IMR-90 (cell line): ENCODE results near the gene KEAP1. TPM values are rescaled to one million over a fixed set of nuclear protein-coding genes. Genes with fewer than 3 reads are reported as not detected.

ENCODE experiments used
- ATAC-seq: fragments of 200-7000 bp; cut with Tn5 transposase; 2 replicates; pipeline ENCODE4 v1.9.1; 2020; ENCODE audit warnings: low read depth, mild to moderate bottlenecking, moderate library complexity
- BruUV-seq: library from RNA; stranded (reverse); fragments of 400-500 nt; replicated peaks from 2 replicates; lab custom pipeline; 2021; lab: Mats Ljungman, UMichigan
- CTCF ChIA-PET: fragments of 300-600 bp; formaldehyde crosslinking; extraction: SDS; loops from one replicate; lab custom pipeline; 2021; ENCODE audit warnings: antibody characterized with exemption; lab: Yijun Ruan, JAX
- POLR2A ChIA-PET: fragments of 300-600 bp; sonication (Branson Sonifier 250); formaldehyde crosslinking; loops from one replicate; lab custom pipeline; 2022; ENCODE audit warnings: antibody characterized with exemption; ENCODE audit not compliant: unreplicated experiment; lab: Charles Lee
- DNase-seq: peaks from one replicate; pipeline ENCODE4 v3.0.0; 2013
- H2AFZ ChIP-seq: replicated peaks from 2 replicates; pipeline ENCODE3; 2013; ENCODE audit warnings: low read length, mild to moderate bottlenecking; ENCODE audit not compliant: poor library complexity
- H2AK5ac ChIP-seq: 2 replicates; pipeline ENCODE4 v1.6.1; 2013; ENCODE audit warnings: low read depth, low read length, inconsistent platforms
- H2AK9ac ChIP-seq: replicated peaks from 2 replicates; pipeline ENCODE3; 2013; ENCODE audit warnings: mild to moderate bottlenecking, low read depth, low read length, moderate library complexity; ENCODE audit not compliant: poor library complexity
- H2BK120ac ChIP-seq: 2 replicates; pipeline ENCODE4 v1.6.1; 2013; ENCODE audit warnings: low read depth, low read length, inconsistent platforms
- H2BK15ac ChIP-seq: 3 replicates; pipeline ENCODE4 v1.6.1; 2013; ENCODE audit warnings: low read depth, low read length, inconsistent platforms
- H2BK20ac ChIP-seq: 2 replicates; pipeline ENCODE4 v1.6.1; 2013; ENCODE audit warnings: low read depth, mild to moderate bottlenecking, inconsistent platforms, low read length, moderate library complexity
- H2BK5ac ChIP-seq: 2 replicates; pipeline ENCODE4 v1.6.1; 2013; ENCODE audit warnings: mild to moderate bottlenecking, low read depth, low read length, inconsistent platforms; ENCODE audit not compliant: poor library complexity, severe bottlenecking
- H3K14ac ChIP-seq: replicated peaks from 2 replicates; pipeline ENCODE4 v1.6.1; 2013; ENCODE audit warnings: low read depth, low read length, inconsistent platforms
- H3K18ac ChIP-seq: 2 replicates; pipeline ENCODE4 v1.6.1; 2013; ENCODE audit warnings: low read depth, low read length, control low read depth
- H3K23ac ChIP-seq: 2 replicates; pipeline ENCODE4 v1.6.1; 2013; ENCODE audit warnings: low read depth, low read length, inconsistent platforms
- H3K27ac ChIP-seq: 2 replicates; pipeline ENCODE4 v1.5.1; 2013; ENCODE audit warnings: mild to moderate bottlenecking, control low read depth, low read length; ENCODE audit not compliant: insufficient read depth
- H3K27me3 ChIP-seq: 2 replicates; pipeline ENCODE4 v1.6.1; 2013; ENCODE audit warnings: low read length; ENCODE audit not compliant: control insufficient read depth, insufficient read depth
- H3K36me3 ChIP-seq: 2 replicates; pipeline ENCODE4 v1.6.1; 2013; ENCODE audit warnings: low read length, mixed read lengths; ENCODE audit not compliant: control insufficient read depth, insufficient read depth
- H3K4ac ChIP-seq: 2 replicates; pipeline ENCODE4 v1.6.1; 2013; ENCODE audit warnings: low read depth, low read length, inconsistent platforms
- H3K4me1 ChIP-seq: 2 replicates; pipeline ENCODE4 v1.6.1; 2013; ENCODE audit warnings: low read length, mixed read lengths; ENCODE audit not compliant: control insufficient read depth, insufficient read depth
- H3K4me2 ChIP-seq: 2 replicates; pipeline ENCODE4 v1.6.1; 2013; ENCODE audit warnings: low read depth, mild to moderate bottlenecking, control low read depth, low read length, moderate library complexity
- H3K4me3 ChIP-seq: 2 replicates; pipeline ENCODE4 v1.5.1; 2013; ENCODE audit warnings: low read depth, mild to moderate bottlenecking, control low read depth, low read length, moderate library complexity; ENCODE audit not compliant: insufficient read depth
- H3K56ac ChIP-seq: 2 replicates; pipeline ENCODE4 v1.6.1; 2013; ENCODE audit warnings: low read length, inconsistent platforms; ENCODE audit not compliant: insufficient read depth; ENCODE audit errors: extremely low read depth
- H3K79me1 ChIP-seq, 2 experiments: 2 replicates each; pipeline ENCODE4 v1.6.1; 2013; ENCODE audit warnings: low read length in 2 of 2, inconsistent platforms in 1 of 2, low read depth in 1 of 2
- H3K9ac ChIP-seq: 2 replicates; pipeline ENCODE4 v1.6.1; 2013; ENCODE audit warnings: low read depth, low read length, control low read depth
- H3K9me1 ChIP-seq: 2 replicates; pipeline ENCODE4 v1.6.1; 2013; ENCODE audit warnings: low read length, inconsistent platforms; ENCODE audit not compliant: insufficient read depth
- H3K9me3 ChIP-seq: 2 replicates; pipeline ENCODE4 v1.6.1; 2013; ENCODE audit warnings: low read length; ENCODE audit not compliant: control insufficient read depth, insufficient read depth
- H4K20me1 ChIP-seq: 2 replicates; pipeline ENCODE4 v1.6.1; 2013; ENCODE audit warnings: low read length, inconsistent platforms; ENCODE audit not compliant: insufficient read depth
- H4K5ac ChIP-seq: 2 replicates; pipeline ENCODE4 v1.6.1; 2013; ENCODE audit warnings: mild to moderate bottlenecking, low read depth, low read length, control low read depth
- H4K8ac ChIP-seq, 2 experiments: 2 replicates each; pipeline ENCODE4 v1.6.1; 2013; ENCODE audit warnings: low read depth in 2 of 2, low read length in 2 of 2, control low read depth in 1 of 2, inconsistent platforms in 1 of 2
- H4K91ac ChIP-seq: 2 replicates; pipeline ENCODE4 v1.6.1; 2013; ENCODE audit warnings: low read depth, low read length, inconsistent platforms; ENCODE audit not compliant: insufficient read depth
- BHLHE40 ChIP-seq: fragments of 150-350 bp; IDR thresholded peaks from 2 replicates; pipeline ENCODE4 v1.6.1; 2016; ENCODE audit warnings: mild to moderate bottlenecking, low read depth, low read length
- CEBPB ChIP-seq: IDR thresholded peaks from 2 replicates; pipeline ENCODE4 v1.6.1; 2012; ENCODE audit warnings: low read depth, low read length, improper control_type of control experiment
- CHD1 ChIP-seq: IDR thresholded peaks from 2 replicates; pipeline ENCODE4 v1.6.1; 2012; ENCODE audit warnings: low read depth, low read length, improper control_type of control experiment
- FOS ChIP-seq: fragments of 150-350 bp; IDR thresholded peaks from 2 replicates; pipeline ENCODE4 v1.6.1; 2016; ENCODE audit warnings: low read depth, low read length
- MAFK ChIP-seq: IDR thresholded peaks from 2 replicates; pipeline ENCODE4 v1.6.1; 2012; ENCODE audit warnings: low read depth, low read length, improper control_type of control experiment
- MAZ ChIP-seq: IDR thresholded peaks from 2 replicates; pipeline ENCODE4 v1.6.1; 2012; ENCODE audit warnings: low read depth, mild to moderate bottlenecking, low read length, improper control_type of control experiment, moderate library complexity, borderline replicate concordance
- MXI1 ChIP-seq: IDR thresholded peaks from 2 replicates; pipeline ENCODE4 v1.6.1; 2012; ENCODE audit warnings: low read depth, mild to moderate bottlenecking, low read length, moderate library complexity, borderline replicate concordance
- NFE2L2 ChIP-seq: fragments of 150-350 bp; IDR thresholded peaks from 2 replicates; pipeline ENCODE4 v1.6.1; 2016; ENCODE audit warnings: low read depth, mild to moderate bottlenecking, low read length
- POLR2A ChIP-seq: IDR thresholded peaks from 2 replicates; pipeline ENCODE4 v1.6.1; 2012; ENCODE audit warnings: mild to moderate bottlenecking, low read depth, low read length
- RAD21 ChIP-seq: IDR thresholded peaks from 2 replicates; pipeline ENCODE4 v1.6.1; 2012; ENCODE audit warnings: low read length, improper control_type of control experiment
- RCOR1 ChIP-seq: IDR thresholded peaks from 2 replicates; pipeline ENCODE4 v1.6.1; 2012; ENCODE audit warnings: mild to moderate bottlenecking, low read length, improper control_type of control experiment; ENCODE audit not compliant: insufficient replicate concordance
- RFX5 ChIP-seq: IDR thresholded peaks from 2 replicates; pipeline ENCODE4 v1.8.0; 2012; ENCODE audit warnings: low read depth, mild to moderate bottlenecking, low read length, moderate library complexity
- SMC3 ChIP-seq: fragments of 150-350 bp; IDR thresholded peaks from 2 replicates; pipeline ENCODE4 v1.6.1; 2016; ENCODE audit warnings: low read depth, mild to moderate bottlenecking, antibody characterized with exemption, low read length, moderate library complexity
- WGBS, 2 experiments: methylation state at CpG; one replicate each; pipeline versions ENCODE4 v1.1.5 to v1.1.7; 2013; ENCODE audit warnings: missing lambda C conversion rate in 2 of 2; ENCODE audit not compliant: insufficient read length in 1 of 2; ENCODE audit errors: extremely low coverage in 2 of 2; 5-methylcytosine and 5-hydroxymethylcytosine counted together
- dilution Hi-C: fragments of 300-500 bp; cut with HindIII; formaldehyde crosslinking; loops from one replicate; pipeline ENCODE4 v1.14.3; 2018; ENCODE audit warnings: low sequenced_read_pairs; ENCODE audit not compliant: unreplicated experiment
- in situ Hi-C: fragments of 300-500 bp; cut with MboI; formaldehyde crosslinking; loops from 3 replicates; pipeline ENCODE4 v1.14.3; 2019; ENCODE audit warnings: low sequenced_read_pairs, inconsistent platforms, mixed read lengths
- intact Hi-C: fragments of 100-400 bp; cut with micrococcal nuclease; formaldehyde crosslinking; loops from 2 replicates; pipeline ENCODE4 v1.10.0; 2022
- polyA plus RNA-seq, 3 experiments: library from polyadenylated mRNA; depleted of rRNA; stranded (reverse); fragments of >200 nt; gene quantifications; 2 replicates each; pipeline ENCODE4 v1.2.3, GENCODE V29; 2012; ENCODE audit warnings: low replicate concordance in 1 of 3
- total RNA-seq: library from RNA; depleted of rRNA; stranded (reverse); fragments of >200 nt; gene quantifications from 2 replicates; pipeline ENCODE4 v1.2.3, GENCODE V29; 2012
- TF ChIP-seq, protein P1 (sequence below): fragments of 150-350 bp; IDR thresholded peaks from 2 replicates; pipeline ENCODE4 v1.6.1; 2016; ENCODE audit warnings: low read depth, mild to moderate bottlenecking, low read length, moderate library complexity, borderline replicate concordance
- TF ChIP-seq, protein P2 (sequence below): fragments of 150-350 bp; IDR thresholded peaks from 2 replicates; pipeline ENCODE4 v1.6.1; 2017; ENCODE audit warnings: mild to moderate bottlenecking, antibody characterized with exemption, low read length, low read depth
- TF ChIP-seq, protein P3 (sequence below): conservative IDR thresholded peaks from 2 replicates; pipeline ENCODE4 v1.5.1; 2012; ENCODE audit warnings: mild to moderate bottlenecking, low read depth, low read length, improper control_type of control experiment

The KEAP1 gene
- total and polyA plus RNA-seq, 2 of the 4 experiments (the other 2 are of a cell fraction), result 63.4 to 81.6 TPM

DNA sequence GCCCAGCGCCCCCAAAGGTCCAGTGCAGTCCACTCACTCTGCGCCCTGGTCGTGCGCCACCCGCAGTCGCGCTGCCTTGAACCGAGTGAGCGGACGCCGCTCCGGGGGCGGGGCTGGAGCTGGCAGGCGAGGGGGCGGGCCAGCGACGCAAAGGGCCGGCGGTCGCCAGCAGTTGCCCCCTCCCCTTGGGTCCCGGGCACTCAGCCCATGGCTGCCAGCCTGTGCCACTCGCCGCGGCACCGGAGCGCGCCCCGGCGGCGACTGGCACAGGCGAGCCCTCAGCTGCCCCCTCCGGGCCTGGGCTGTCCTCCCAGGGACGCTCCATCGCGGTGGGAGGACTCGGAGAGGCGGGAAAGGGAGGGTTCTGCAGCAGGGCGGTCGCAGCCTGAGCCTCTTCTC lies 14.2 kb upstream of the KEAP1 start, which contains the start of gene S1PR5:
Gene S1PR5, minus strand, starts transcription at position 87 of the 399 bp plus-strand sequence. CDS start 2,436 bp downstream, outside the sequence.
- H2BK20ac ChIP-seq, result no peak within 1 kb of the TSS
- H2AK9ac ChIP-seq, result peak within 1 kb of the TSS; percentile 5
- TF ChIP-seq POLR2A (no peak), FOS (no peak), SMC3 (no peak), RFX5 (no peak), MAFK (no peak), BHLHE40 (no peak), MAZ (no peak; the same call in 1 of the 2 replicates), NFE2L2 (no peak), MXI1 (no peak), CHD1 (no peak), CEBPB (no peak), RCOR1 (no peak), RAD21 (no peak)
- TF ChIP-seq, protein P1, sequence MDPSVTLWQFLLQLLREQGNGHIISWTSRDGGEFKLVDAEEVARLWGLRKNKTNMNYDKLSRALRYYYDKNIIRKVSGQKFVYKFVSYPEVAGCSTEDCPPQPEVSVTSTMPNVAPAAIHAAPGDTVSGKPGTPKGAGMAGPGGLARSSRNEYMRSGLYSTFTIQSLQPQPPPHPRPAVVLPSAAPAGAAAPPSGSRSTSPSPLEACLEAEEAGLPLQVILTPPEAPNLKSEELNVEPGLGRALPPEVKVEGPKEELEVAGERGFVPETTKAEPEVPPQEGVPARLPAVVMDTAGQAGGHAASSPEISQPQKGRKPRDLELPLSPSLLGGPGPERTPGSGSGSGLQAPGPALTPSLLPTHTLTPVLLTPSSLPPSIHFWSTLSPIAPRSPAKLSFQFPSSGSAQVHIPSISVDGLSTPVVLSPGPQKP, result no peak
- TF ChIP-seq, protein P2, sequence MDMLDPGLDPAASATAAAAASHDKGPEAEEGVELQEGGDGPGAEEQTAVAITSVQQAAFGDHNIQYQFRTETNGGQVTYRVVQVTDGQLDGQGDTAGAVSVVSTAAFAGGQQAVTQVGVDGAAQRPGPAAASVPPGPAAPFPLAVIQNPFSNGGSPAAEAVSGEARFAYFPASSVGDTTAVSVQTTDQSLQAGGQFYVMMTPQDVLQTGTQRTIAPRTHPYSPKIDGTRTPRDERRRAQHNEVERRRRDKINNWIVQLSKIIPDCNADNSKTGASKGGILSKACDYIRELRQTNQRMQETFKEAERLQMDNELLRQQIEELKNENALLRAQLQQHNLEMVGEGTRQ, result no peak
- TF ChIP-seq, protein P3, sequence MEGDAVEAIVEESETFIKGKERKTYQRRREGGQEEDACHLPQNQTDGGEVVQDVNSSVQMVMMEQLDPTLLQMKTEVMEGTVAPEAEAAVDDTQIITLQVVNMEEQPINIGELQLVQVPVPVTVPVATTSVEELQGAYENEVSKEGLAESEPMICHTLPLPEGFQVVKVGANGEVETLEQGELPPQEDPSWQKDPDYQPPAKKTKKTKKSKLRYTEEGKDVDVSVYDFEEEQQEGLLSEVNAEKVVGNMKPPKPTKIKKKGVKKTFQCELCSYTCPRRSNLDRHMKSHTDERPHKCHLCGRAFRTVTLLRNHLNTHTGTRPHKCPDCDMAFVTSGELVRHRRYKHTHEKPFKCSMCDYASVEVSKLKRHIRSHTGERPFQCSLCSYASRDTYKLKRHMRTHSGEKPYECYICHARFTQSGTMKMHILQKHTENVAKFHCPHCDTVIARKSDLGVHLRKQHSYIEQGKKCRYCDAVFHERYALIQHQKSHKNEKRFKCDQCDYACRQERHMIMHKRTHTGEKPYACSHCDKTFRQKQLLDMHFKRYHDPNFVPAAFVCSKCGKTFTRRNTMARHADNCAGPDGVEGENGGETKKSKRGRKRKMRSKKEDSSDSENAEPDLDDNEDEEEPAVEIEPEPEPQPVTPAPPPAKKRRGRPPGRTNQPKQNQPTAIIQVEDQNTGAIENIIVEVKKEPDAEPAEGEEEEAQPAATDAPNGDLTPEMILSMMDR, result no peak
- no TSS peak for BruUV-seq
- peak within 1 kb of the TSS; percentile 91 for H2AFZ ChIP-seq
- no peak within 1 kb of the TSS for H2BK5ac ChIP-seq
- peaks cover 4% of the 10 kb centered on the region for H3K4me1 ChIP-seq
- peak within 1 kb of the TSS; percentile 24 to 37; a peak in 1 of 4 replicates for H4K8ac ChIP-seq
- in situ Hi-C loops (no loop called here), intact Hi-C loops (no loop called here), dilution Hi-C loops (no loop called here)
- no peak within 1 kb of the TSS for H3K18ac ChIP-seq
- peak within 1 kb of the TSS; percentile 52 for H3K23ac ChIP-seq
- ATAC-seq (peak; percentile 65), DNase-seq (no peak)
- 0% methylated on average over 11 of the region's 39 CpGs; no CpG with 5 or more reads in 1 of the 2 experiments for WGBS, 2 experiments
- H3K9me3 ChIP-seq, result no peaks in the 10 kb centered on the region
- no peaks in the 10 kb centered on the region for H3K9me1 ChIP-seq
- POLR2A ChIA-PET, result no interaction called here
- H3K36me3 ChIP-seq, result no peaks in the 10 kb centered on the region
- H3K79me1 ChIP-seq, result no peaks in the 10 kb centered on the region
- H3K14ac ChIP-seq, result no peak within 1 kb of the TSS
- no peak within 1 kb of the TSS for H2BK120ac ChIP-seq
- no peaks in the 10 kb centered on the region for H4K20me1 ChIP-seq
- no peak within 1 kb of the TSS for H4K5ac ChIP-seq
- peaks cover 55% of the 10 kb centered on the region for H3K27me3 ChIP-seq
- no peak within 1 kb of the TSS for H4K91ac ChIP-seq
- H3K4me3 ChIP-seq, result peak within 1 kb of the TSS; percentile 48
- no peak within 1 kb of the TSS for H2BK15ac ChIP-seq
- no peak within 1 kb of the TSS; the same call in 1 of the 2 replicates for H3K9ac ChIP-seq
- 0 out of 2 replicates have a peak within 1 kb of the TSS, but pooled peaks have one; percentile 14 for H2AK5ac ChIP-seq
- peak within 1 kb of the TSS; percentile 86 for H3K4me2 ChIP-seq
- CTCF ChIA-PET, result interaction anchor here (0.6 to 1.7 kb wide), 2 partner anchors 11 to 18 kb away, joined by 3 to 4 read pairs; no protein-coding TSS in a partner anchor
- H3K27ac ChIP-seq, result no peak within 1 kb of the TSS
- no peak within 1 kb of the TSS for H3K56ac ChIP-seq
- peak within 1 kb of the TSS; percentile 18; the same call in 1 of the 2 replicates for H3K4ac ChIP-seq
